22Rv1 (cell line): Measurements from ENCODE around the gene ANO3.

ENCODE experiments used
- H3K27ac ChIP-seq: fragments of 450-650 bp; 2 replicates; pipeline ENCODE4 v1.5.1; 2017
- ZFX ChIP-seq: fragments of 450-650 bp; IDR thresholded peaks from 2 replicates; pipeline ENCODE4 v1.6.1; 2017; ENCODE audit warnings: antibody characterized with exemption, borderline replicate concordance
- TF ChIP-seq, protein P1 (sequence below): fragments of 450-650 bp; IDR thresholded peaks from 2 replicates; pipeline ENCODE4 v1.5.1; 2017; ENCODE audit warnings: mild to moderate bottlenecking

The ANO3 gene

DNA sequence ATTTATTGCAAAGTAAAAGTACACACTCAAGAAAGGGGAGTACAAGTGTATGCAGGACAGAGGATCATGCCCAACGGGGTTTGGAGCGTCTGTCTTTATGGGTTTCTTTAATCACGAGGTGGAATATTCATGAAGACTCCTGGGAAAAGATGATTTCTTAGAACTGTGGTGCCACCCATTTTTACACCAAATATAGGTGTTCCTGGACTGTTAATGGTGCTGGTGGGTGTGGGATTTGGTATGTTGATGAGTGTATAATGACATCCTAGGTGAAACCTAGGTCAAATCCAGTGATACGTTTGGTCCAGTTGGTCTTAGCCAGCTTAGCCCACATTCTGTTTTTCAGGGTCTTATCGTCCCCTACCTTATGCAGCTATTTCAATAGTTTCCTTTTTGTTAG lies 21.1 kb downstream of the ANO3 start:
- TF ChIP-seq ZFX: no peak
- TF ChIP-seq, protein P1, sequence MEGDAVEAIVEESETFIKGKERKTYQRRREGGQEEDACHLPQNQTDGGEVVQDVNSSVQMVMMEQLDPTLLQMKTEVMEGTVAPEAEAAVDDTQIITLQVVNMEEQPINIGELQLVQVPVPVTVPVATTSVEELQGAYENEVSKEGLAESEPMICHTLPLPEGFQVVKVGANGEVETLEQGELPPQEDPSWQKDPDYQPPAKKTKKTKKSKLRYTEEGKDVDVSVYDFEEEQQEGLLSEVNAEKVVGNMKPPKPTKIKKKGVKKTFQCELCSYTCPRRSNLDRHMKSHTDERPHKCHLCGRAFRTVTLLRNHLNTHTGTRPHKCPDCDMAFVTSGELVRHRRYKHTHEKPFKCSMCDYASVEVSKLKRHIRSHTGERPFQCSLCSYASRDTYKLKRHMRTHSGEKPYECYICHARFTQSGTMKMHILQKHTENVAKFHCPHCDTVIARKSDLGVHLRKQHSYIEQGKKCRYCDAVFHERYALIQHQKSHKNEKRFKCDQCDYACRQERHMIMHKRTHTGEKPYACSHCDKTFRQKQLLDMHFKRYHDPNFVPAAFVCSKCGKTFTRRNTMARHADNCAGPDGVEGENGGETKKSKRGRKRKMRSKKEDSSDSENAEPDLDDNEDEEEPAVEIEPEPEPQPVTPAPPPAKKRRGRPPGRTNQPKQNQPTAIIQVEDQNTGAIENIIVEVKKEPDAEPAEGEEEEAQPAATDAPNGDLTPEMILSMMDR: no peak
- no peak overlapping the region for H3K27ac ChIP-seq

DNA sequence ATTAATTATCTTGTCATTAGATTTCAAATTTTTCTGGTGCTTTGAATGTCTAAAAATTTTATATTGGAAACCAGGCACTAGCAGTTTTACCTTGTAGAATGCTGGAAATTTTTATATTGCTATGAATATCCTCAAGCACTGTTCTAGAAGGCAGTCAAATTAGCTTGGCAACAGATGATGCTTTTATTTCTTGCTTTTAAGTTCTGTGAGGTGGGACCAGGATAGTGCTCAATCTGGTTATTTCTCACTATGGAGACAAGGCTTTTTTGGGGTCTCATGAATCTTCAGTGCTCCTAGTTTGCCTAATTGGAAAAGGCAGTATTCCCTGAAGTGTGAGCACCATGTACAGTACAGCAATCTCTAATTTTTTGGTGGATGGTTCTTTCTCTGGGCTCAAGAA lies 27.1 kb downstream of the ANO3 start:
- no peak overlapping the region for H3K27ac ChIP-seq

DNA sequence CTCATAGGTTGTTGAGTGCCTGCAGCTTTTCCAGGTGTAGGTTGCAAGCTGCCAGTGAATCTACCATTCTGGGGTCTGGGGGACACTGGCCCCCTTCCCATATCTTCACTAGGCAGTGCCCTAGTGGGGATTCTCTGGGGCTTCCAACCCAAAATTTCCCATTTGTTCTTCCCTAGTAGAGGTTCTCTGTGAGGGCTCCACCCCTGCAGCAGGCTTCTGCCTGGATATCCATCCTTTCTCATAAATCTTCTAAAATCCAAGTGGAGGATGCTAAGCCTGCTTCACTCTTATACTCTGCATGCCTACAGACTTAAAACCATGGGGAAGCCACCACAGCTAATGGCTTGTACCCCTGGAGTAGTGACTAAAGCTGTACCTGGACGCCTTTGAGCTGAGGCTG lies 33.4 kb downstream of the ANO3 start:
- H3K27ac ChIP-seq: no peak overlapping the region
- no peak for TF ChIP-seq ZFX
- TF ChIP-seq, protein P1: no peak

More for the DNA sequence above, 27.1 kb downstream of the ANO3 start:
- TF ChIP-seq, protein P1: no peak
- no peak for TF ChIP-seq ZFX

DNA sequence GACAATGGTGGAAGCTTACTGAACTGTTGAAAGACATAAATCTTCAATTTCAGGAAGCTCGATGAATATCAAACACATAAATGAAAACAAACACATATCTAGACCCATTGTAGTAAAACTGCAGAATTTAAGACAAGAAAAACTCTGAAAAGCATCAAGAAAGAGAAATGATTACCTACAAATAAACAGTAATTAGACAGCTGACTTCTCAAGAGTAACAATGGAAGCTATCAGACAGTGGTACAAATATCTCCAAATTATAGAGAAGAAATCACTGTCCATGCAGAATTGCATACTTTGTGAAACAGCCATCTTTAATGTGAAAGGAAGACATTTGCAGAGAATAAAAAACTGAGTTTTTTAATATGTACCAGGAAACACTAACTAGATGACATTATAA lies 45.7 kb downstream of the ANO3 start:
- TF ChIP-seq, protein P1: no peak
- TF ChIP-seq ZFX: no peak
- no peak overlapping the region for H3K27ac ChIP-seq

DNA sequence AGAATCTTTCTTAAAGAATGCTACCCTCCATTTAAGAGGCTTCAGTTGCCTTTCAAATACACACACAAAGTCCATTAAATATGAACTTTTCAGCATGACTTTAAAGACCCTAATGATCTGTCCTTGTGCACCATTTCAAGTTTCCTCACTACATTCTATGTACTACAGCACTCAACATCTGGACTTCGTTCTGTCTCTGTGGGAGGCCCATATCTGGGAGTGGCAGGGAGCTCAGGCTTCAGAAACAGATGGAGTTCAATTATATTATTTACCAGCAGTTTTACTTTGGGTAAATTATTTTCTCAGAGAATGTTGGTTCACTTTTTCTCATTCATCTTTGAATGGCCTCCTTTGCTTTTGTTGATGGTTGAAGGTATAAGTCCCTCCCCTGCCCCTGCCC lies 67.4 kb downstream of the ANO3 start:
- no peak for TF ChIP-seq ZFX
- TF ChIP-seq, protein P1: no peak
- no peak overlapping the region for H3K27ac ChIP-seq

DNA sequence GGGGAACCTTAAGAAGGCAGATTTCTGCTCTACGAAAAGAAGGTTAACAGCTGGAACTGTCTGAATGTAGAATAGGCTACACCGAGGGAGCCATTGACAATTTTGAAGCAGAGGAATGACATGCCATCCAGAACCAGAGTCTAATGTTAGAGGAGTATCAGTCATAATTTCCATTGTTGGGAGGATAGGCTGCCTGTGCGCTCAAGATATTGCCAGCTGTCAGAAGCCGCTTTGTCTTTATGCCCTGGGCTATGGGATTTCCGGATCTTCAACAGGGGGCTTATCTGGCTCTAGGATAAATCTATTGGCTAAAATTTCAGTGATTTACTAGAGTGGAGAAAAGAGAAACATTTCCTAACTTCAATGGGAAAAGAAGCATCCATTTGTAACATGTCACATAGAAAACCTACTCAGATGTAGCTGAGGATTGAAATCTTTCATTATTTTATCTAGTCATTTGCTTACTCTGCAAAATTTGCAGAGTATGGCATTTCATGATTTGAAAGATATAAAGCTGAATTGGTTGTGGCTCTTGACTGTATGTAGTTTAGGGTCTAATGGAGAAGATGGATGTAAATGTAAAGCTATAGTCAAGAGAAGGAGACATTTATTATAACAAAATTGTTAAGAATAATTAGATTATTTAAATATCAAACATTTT lies 78.9 kb downstream of the ANO3 start:
- TF ChIP-seq, protein P1: no peak

DNA sequence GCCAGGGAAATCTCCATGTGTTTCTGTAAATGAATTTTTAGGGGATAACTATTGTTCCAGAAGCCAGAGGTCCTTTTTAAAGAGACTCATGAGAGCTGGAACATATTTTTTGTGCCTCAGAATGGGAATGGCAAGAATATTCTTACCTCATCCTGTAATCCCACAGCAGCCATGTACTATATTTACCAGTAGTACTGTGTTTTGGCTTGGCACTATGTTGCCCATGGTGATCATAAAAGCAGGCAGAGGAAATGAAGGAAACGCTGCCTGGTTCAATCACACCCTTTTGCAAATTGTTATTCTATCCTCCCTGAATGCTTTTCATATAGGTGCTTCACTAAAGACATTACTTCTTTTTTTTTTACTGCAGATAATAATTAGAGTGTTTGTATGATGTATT lies 81.0 kb downstream of the ANO3 start:
- no peak overlapping the region for H3K27ac ChIP-seq
- TF ChIP-seq ZFX: no peak
- TF ChIP-seq, protein P1: no peak

More for the DNA sequence above, 78.9 kb downstream of the ANO3 start:
- H3K27ac ChIP-seq: no peak overlapping the region
